Mesenchymal stem cell (in vitro differentiated cells and primary cell): ENCODE measurements around the gene CSGALNACT2.
"Not testable (repeated sequence)": the region's sequence is repeated elsewhere in the genome, so short reads cannot be mapped to it uniquely, and the experiment has no call there.

Source experiments
- DNase-seq: peaks from one replicate; pipeline ENCODE4 v3.0.0-alpha.2; 2013
- H2AFZ ChIP-seq: one replicate; pipeline ENCODE4 v1.6.1; 2013; ENCODE audit warnings: low read depth, mild to moderate bottlenecking, control low read depth, inconsistent platforms, low read length, moderate library complexity
- H2AK5ac ChIP-seq: 2 replicates; pipeline ENCODE4 v1.6.1; 2013; ENCODE audit warnings: low read length, moderate library complexity, mild to moderate bottlenecking, inconsistent platforms; ENCODE audit not compliant: severe bottlenecking
- H2BK120ac ChIP-seq: one replicate; pipeline ENCODE4 v1.6.1; 2013; ENCODE audit warnings: low read depth, mild to moderate bottlenecking, inconsistent platforms, low read length, moderate library complexity
- H2BK12ac ChIP-seq, 2 experiments: one replicate each; pipeline ENCODE4 v1.6.1; 2013; ENCODE audit warnings: inconsistent platforms in 2 of 2, low read length in 2 of 2, mild to moderate bottlenecking in 2 of 2, moderate library complexity in 2 of 2, control low read depth in 1 of 2
- H2BK15ac ChIP-seq: one replicate; pipeline ENCODE4 v1.6.1; 2013; ENCODE audit warnings: mild to moderate bottlenecking, low read depth, inconsistent platforms; ENCODE audit not compliant: poor library complexity, severe bottlenecking
- H2BK5ac ChIP-seq: 2 replicates; pipeline ENCODE4 v1.6.1; 2013; ENCODE audit warnings: low read depth, mild to moderate bottlenecking, low read length, control low read depth, inconsistent platforms; ENCODE audit not compliant: poor library complexity, severe bottlenecking
- H3K14ac ChIP-seq, 2 experiments: one replicate each; pipeline ENCODE4 v1.6.1; 2013; ENCODE audit warnings: inconsistent platforms in 2 of 2, low read length in 2 of 2, control low read depth in 1 of 2, mild to moderate bottlenecking in 1 of 2, moderate library complexity in 1 of 2
- H3K18ac ChIP-seq, 2 experiments: one replicate each; pipeline ENCODE4 v1.6.1; 2013; ENCODE audit warnings: inconsistent platforms in 2 of 2, low read length in 2 of 2, control low read depth in 1 of 2, low read depth in 1 of 2, mild to moderate bottlenecking in 1 of 2
- H3K23ac ChIP-seq, 2 experiments: one replicate each; pipeline ENCODE4 v1.6.1; 2013; ENCODE audit warnings: inconsistent platforms in 2 of 2, low read length in 2 of 2, mild to moderate bottlenecking in 2 of 2, moderate library complexity in 2 of 2, control low read depth in 1 of 2
- H3K27ac ChIP-seq: 2 replicates; pipeline ENCODE4 v1.5.1; 2013; ENCODE audit warnings: mild to moderate bottlenecking, moderate library complexity, low read length, control low read depth, inconsistent platforms; ENCODE audit not compliant: poor library complexity, severe bottlenecking
- H3K27me3 ChIP-seq, 2 experiments: 2 replicates each; pipeline versions ENCODE4 v1.6.1 to v1.7.0; 2013; ENCODE audit warnings: low read length in 2 of 2, mild to moderate bottlenecking in 2 of 2, moderate library complexity in 2 of 2, control low read depth in 1 of 2, inconsistent platforms in 1 of 2; ENCODE audit not compliant: control insufficient read depth in 1 of 2, insufficient read depth in 1 of 2
- H3K36me3 ChIP-seq, 2 experiments: 2 replicates each; pipeline versions ENCODE4 v1.6.1 to v1.7.0; 2013; ENCODE audit warnings: low read length in 2 of 2, control low read depth in 1 of 2, inconsistent platforms in 1 of 2, low read depth in 1 of 2, mild to moderate bottlenecking in 1 of 2; ENCODE audit not compliant: insufficient read depth in 2 of 2, control insufficient read depth in 1 of 2
- H3K4ac ChIP-seq, 2 experiments: one replicate each; pipeline ENCODE4 v1.6.1; 2013; ENCODE audit warnings: inconsistent platforms in 2 of 2, low read length in 2 of 2, mild to moderate bottlenecking in 2 of 2, moderate library complexity in 2 of 2, control low read depth in 1 of 2, low read depth in 1 of 2
- H3K4me1 ChIP-seq: 2 replicates; pipeline ENCODE4 v1.6.1; 2013; ENCODE audit warnings: low read depth, low read length, control low read depth; ENCODE audit not compliant: control insufficient read depth, insufficient read depth
- H3K4me2 ChIP-seq: 2 replicates; pipeline ENCODE4 v1.6.1; 2013; ENCODE audit warnings: low read length, mild to moderate bottlenecking, inconsistent platforms; ENCODE audit not compliant: poor library complexity, severe bottlenecking
- H3K4me3 ChIP-seq, 2 experiments: 2 replicates each; pipeline versions ENCODE4 v1.5.1 to v1.7.0; 2013; ENCODE audit warnings: low read length in 2 of 2, mild to moderate bottlenecking in 2 of 2, control low read depth in 1 of 2, low read depth in 1 of 2; ENCODE audit not compliant: insufficient read depth in 1 of 2
- H3K79me1 ChIP-seq: replicated peaks from 2 replicates; pipeline ENCODE4 v1.6.1; 2013; ENCODE audit warnings: mild to moderate bottlenecking, control low read depth, low read length, inconsistent platforms; ENCODE audit not compliant: poor library complexity, severe bottlenecking
- H3K9ac ChIP-seq: 2 replicates; pipeline ENCODE4 v1.7.0; 2013; ENCODE audit warnings: mild to moderate bottlenecking, low read length, moderate library complexity
- H3K9me3 ChIP-seq: 2 replicates; pipeline ENCODE4 v1.7.0; 2013; ENCODE audit warnings: mild to moderate bottlenecking, low read length; ENCODE audit not compliant: control insufficient read depth
- H4K8ac ChIP-seq: one replicate; pipeline ENCODE4 v1.6.1; 2013; ENCODE audit warnings: inconsistent platforms, mild to moderate bottlenecking, low read length, moderate library complexity
- H4K91ac ChIP-seq: one replicate; pipeline ENCODE4 v1.6.1; 2013; ENCODE audit warnings: mild to moderate bottlenecking, low read length, inconsistent platforms
- WGBS: methylation state at CpG from one replicate; pipeline ENCODE4 v1.1.7; 2013; ENCODE audit warnings: mixed read lengths; 5-methylcytosine and 5-hydroxymethylcytosine counted together

The CSGALNACT2 gene

DNA sequence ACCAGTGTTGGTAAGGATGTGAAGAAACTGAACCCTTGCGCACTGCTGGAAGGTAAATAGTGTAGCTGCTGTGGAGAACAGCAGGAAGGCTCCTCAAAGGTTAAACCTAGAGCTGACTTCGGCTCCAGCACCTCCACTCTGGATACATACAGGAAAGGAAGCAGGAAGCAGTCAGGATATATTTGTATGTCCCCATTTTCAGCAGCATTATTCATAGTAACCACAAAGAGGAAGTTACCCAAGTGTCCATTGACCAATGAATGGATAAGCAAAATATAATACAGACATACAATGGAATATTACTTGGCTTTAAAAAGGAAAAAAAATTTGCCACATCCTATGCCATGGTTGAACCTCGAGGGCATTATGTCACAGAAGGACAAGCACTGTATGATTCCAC, 46.4 kb upstream of the CSGALNACT2 start:
- no peak overlapping the region for H3K23ac ChIP-seq
- H4K91ac ChIP-seq: no peak overlapping the region
- no peak overlapping the region for H2BK12ac ChIP-seq
- H3K4ac ChIP-seq: no peak overlapping the region
- no peak overlapping the region for H4K8ac ChIP-seq
- H3K27ac ChIP-seq: no peak overlapping the region
- 86% methylated on average over 2 of the region's 3 CpGs for whole genome bisulfite sequencing
- H3K79me1 ChIP-seq: no peaks in the 10 kb centered on the region
- no peak overlapping the region for H2BK15ac ChIP-seq
- no peak overlapping the region for H3K4me2 ChIP-seq
- H3K4me3 ChIP-seq: no peak overlapping the region
- H2BK120ac ChIP-seq: no peak overlapping the region
- no peak overlapping the region for H2AK5ac ChIP-seq
- peaks cover 2% of the 10 kb centered on the region for H3K4me1 ChIP-seq
- no peak overlapping the region for H2BK5ac ChIP-seq
- H2AFZ ChIP-seq: no peak overlapping the region
- H3K27me3 ChIP-seq: peaks cover 48 to 51% of the 10 kb centered on the region in 2 experiments
- H3K14ac ChIP-seq: no peak overlapping the region
- no peak overlapping the region for H3K18ac ChIP-seq
- no peaks in the 10 kb centered on the region for H3K9me3 ChIP-seq
- no peaks in the 10 kb centered on the region for H3K36me3 ChIP-seq
- no peak for DNase-seq
- H3K9ac ChIP-seq: no peak overlapping the region

DNA sequence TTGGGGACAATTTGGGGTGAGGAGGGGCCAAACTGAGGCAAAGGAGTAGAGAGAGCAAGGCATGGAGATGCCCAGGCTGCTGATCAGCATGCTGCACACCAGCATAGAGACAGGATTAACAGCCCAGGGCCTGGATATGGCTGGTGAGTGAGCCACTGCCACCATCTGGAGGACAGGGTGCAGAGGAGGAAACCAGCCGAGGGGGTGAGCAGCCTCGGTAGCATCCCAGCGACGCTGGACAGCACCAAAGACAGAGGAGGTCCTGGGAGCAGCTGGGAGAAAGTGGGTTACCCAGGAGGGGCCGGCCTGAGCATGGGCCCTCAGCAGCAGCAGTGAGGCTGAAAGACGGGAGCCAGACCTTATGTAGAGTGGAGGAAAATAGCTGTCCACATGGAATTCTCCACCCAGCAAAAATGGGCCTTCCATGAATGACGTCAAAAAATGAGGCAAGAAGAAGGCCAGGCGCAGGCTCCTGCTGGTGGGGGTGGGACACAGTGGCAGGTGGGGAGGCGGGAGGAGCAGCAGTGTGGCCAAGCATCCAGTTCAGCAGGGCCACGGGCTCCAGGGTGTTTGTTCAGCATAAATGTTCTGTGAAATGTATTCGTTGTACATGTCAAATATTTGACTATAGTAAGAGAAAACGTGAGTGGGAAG, 44.7 kb upstream of the CSGALNACT2 start:
- Histone ChIP-seq H3K27me3 (peaks cover 38 to 60% of the 10 kb centered on the region in 2 experiments), H3K9me3 (no peaks in the 10 kb centered on the region), H4K91ac (no peak overlapping the region), H3K14ac (no peak overlapping the region), H3K79me1 (no peaks in the 10 kb centered on the region), H3K4ac (no peak overlapping the region), H3K36me3 (no peaks in the 10 kb centered on the region), H3K9ac (no peak overlapping the region), H3K23ac (no peak overlapping the region), H2BK12ac (no peak overlapping the region), H3K27ac (no peak overlapping the region), H2BK5ac (no peak overlapping the region), H2AK5ac (no peak overlapping the region), H2AFZ (no peak overlapping the region), H2BK120ac (no peak overlapping the region), H3K4me3 (no peak overlapping the region), H4K8ac (no peak overlapping the region), H3K4me1 (peaks cover 4% of the 10 kb centered on the region), H3K4me2 (no peak overlapping the region), H3K18ac (no peak overlapping the region), H2BK15ac (no peak overlapping the region)
- WGBS: 20% methylated on average over 12 of the region's 12 CpGs
- DNase-seq: peak; percentile 21

DNA sequence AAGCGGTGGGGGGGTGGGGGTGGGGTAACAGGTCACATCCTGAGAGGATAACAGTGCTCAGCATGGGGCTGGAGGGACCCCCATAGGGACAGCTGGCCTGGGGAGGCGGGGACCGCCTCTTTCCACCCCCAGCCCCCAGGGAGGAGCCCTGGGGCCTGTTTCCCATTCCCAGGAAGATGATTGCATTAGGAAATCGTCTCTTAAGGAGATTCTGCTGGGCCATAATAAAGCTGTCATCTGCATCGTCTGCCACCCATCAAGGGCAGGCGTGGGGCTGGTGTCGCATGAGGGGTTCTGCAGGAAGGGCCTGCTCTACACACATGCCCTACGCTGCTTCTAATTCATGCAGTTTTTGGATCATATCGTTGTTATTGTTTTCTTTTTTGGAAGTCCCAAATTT, 44.2 kb upstream of the CSGALNACT2 start:
- Histone ChIP-seq H3K4me1 (peaks cover 4% of the 10 kb centered on the region), H3K27ac (no peak overlapping the region), H2BK12ac (no peak overlapping the region), H2BK15ac (no peak overlapping the region), H3K27me3 (peaks cover 32 to 55% of the 10 kb centered on the region in 2 experiments), H2BK120ac (no peak overlapping the region), H2AK5ac (no peak overlapping the region), H3K36me3 (no peaks in the 10 kb centered on the region), H4K8ac (no peak overlapping the region), H3K4me3 (no peak overlapping the region), H3K23ac (no peak overlapping the region), H2BK5ac (no peak overlapping the region), H3K4ac (no peak overlapping the region), H3K9ac (no peak overlapping the region), H2AFZ (no peak overlapping the region), H4K91ac (no peak overlapping the region), H3K4me2 (no peak overlapping the region), H3K18ac (no peak overlapping the region), H3K9me3 (no peaks in the 10 kb centered on the region), H3K79me1 (no peaks in the 10 kb centered on the region), H3K14ac (no peak overlapping the region)
- 16% methylated on average over 9 of the region's 9 CpGs for WGBS
- DNase-seq: no peak

DNA sequence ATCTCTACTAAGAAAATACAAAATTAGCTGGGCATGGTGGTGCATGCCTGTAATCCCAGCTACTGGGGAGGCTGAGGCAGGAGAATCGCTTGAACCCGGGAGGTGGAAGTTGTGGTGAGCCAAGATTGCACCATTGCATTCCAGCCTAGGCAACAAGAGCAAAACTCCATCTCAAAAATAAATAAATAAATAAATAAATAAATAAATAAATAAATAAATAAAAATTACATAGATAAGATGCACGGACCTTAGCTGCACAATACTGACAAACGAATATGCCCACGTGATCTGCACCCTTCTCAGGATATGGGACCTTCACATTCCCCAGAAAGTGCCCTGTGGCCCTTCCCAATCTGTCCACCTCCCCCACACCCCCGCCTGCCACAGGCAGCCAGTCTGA, 38.9 kb upstream of the CSGALNACT2 start:
- 93% methylated on average over 4 of the region's 6 CpGs for WGBS
- not testable (repeated sequence) for DNase-seq, H3K9ac ChIP-seq, H3K23ac ChIP-seq, H3K18ac ChIP-seq, H3K4me1 ChIP-seq, H3K27ac ChIP-seq, H3K36me3 ChIP-seq, H3K14ac ChIP-seq, H3K4ac ChIP-seq, H3K9me3 ChIP-seq, H2BK120ac ChIP-seq, H2BK15ac ChIP-seq, H4K91ac ChIP-seq, H3K4me2 ChIP-seq, H4K8ac ChIP-seq, H3K79me1 ChIP-seq, H2AFZ ChIP-seq, H2BK5ac ChIP-seq, H2AK5ac ChIP-seq, H3K4me3 ChIP-seq, H2BK12ac ChIP-seq
- H3K27me3 ChIP-seq: peaks cover 43 to 76% of the 10 kb centered on the region in 2 experiments
